ENCODE data around the gene ATP1A1. TPM values are rescaled to one million over a fixed set of nuclear protein-coding genes. Genes with fewer than 3 reads are reported as not detected.

Gene ATP1A1
- total RNA-seq, 1 donor from 2014 or later = 213 TPM

DNA sequence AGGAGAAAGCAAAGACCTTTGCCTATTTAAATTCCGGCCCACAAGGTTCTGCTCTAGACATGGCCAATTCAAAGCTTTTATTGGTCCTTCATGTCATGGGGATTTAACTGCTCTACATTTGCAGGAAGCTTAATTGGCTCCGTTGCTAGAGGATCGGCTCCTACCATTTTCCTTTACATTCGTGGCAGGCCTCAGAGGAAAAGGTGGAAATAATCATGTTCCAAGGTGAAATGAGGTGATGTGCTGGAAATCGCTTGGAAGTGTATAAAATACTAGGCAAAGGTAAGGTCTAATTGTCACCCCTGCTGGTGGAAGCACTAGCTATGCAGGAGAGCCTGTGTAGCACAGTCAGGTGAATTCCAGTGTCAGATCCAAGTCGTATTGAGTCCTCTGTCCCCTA is 55.5 kb downstream of the ATP1A1 start:
- peaks cover 45% of the 10 kb centered on the region for H3K27me3 Mint-ChIP-seq (ENCODE audit: unreplicated experiment)
- H3K27ac Mint-ChIP-seq (ENCODE audit: unreplicated experiment) = no peak overlapping the region
- no peaks in the 10 kb centered on the region for H3K9me3 Mint-ChIP-seq (ENCODE audit: unreplicated experiment)
- TF ChIP-seq, protein P1, sequence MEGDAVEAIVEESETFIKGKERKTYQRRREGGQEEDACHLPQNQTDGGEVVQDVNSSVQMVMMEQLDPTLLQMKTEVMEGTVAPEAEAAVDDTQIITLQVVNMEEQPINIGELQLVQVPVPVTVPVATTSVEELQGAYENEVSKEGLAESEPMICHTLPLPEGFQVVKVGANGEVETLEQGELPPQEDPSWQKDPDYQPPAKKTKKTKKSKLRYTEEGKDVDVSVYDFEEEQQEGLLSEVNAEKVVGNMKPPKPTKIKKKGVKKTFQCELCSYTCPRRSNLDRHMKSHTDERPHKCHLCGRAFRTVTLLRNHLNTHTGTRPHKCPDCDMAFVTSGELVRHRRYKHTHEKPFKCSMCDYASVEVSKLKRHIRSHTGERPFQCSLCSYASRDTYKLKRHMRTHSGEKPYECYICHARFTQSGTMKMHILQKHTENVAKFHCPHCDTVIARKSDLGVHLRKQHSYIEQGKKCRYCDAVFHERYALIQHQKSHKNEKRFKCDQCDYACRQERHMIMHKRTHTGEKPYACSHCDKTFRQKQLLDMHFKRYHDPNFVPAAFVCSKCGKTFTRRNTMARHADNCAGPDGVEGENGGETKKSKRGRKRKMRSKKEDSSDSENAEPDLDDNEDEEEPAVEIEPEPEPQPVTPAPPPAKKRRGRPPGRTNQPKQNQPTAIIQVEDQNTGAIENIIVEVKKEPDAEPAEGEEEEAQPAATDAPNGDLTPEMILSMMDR (IDR thresholded peaks at IDR 0.05) = no peak
- H3K36me3 Mint-ChIP-seq (ENCODE audit: unreplicated experiment) = no peaks in the 10 kb centered on the region
- DNase-seq (ENCODE audit: extremely low spot score, unreplicated experiment) = no peak
- no peaks in the 10 kb centered on the region for H3K4me1 Mint-ChIP-seq (ENCODE audit: unreplicated experiment)
- no peak overlapping the region for H3K4me3 Mint-ChIP-seq (ENCODE audit: unreplicated experiment)

DNA sequence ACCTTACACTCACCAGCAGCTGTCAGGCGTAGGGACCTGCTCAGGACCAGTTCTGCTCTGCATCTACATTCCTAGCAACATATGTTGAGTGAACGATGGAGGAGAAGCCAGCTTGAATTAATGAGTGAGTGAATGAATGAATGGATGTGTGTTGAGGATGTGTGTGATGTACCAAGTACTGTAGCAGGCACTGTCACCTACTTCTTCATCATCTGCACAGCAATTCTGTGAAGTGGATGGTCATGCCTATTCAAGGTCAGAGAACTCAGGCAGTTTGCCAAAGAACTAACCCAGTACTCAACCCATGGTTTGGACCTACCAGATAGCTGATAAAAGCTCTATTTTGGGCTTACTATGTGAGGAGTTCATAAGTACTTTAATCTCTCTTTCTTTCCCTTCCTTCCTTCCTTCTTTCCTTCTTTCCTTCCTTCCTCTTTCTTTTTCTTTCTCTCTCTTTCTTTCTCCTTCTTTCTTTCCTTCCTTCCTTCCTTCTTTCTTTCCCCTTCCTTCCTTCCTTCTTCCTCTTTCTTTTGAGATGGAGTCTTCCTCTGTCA is 56.9 kb downstream of the ATP1A1 start:
- DNase-seq (ENCODE audit: extremely low spot score, unreplicated experiment) = no peak
- TF ChIP-seq, protein P1 (IDR thresholded peaks at IDR 0.05) = no peak
- H3K27ac Mint-ChIP-seq (ENCODE audit: unreplicated experiment) = no peak overlapping the region
- no peak overlapping the region for H3K4me3 Mint-ChIP-seq (ENCODE audit: unreplicated experiment)
- H3K27me3 Mint-ChIP-seq (ENCODE audit: unreplicated experiment) = peaks cover 33% of the 10 kb centered on the region
- no peaks in the 10 kb centered on the region for H3K9me3 Mint-ChIP-seq (ENCODE audit: unreplicated experiment)
- H3K36me3 Mint-ChIP-seq (ENCODE audit: unreplicated experiment) = no peaks in the 10 kb centered on the region
- no peaks in the 10 kb centered on the region for H3K4me1 Mint-ChIP-seq (ENCODE audit: unreplicated experiment)

DNA sequence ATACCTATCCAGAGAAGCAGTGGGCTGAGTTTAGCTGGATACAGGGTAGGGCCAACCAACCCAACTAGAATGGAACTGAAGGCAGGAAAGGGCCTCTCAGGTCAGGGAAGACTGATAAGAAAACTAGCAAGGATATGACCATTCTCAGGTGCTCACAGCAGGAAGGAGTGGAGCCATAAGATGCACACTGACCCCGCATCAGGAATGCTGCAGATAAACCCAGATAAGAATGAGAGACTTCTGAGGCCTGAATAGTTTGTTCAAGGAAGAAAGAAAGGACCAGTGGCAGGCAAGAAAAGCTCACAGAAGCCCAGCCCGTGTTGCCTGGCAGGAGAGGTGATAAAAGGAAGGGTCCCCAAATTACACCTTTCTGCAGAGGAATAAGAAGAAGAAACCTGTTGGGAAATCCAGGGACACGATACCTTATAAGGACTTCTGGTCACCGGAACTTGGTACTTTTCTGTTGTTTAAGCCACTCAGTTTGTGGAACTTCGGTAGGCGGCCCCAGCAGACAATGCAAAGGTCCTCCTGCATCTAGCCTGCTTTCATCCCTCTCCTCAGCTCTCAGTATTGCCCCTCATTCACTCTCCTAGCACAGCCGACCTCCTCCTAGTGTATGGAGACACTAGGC is 58.9 kb downstream of the ATP1A1 start:
- DNase-seq (ENCODE audit: extremely low spot score, unreplicated experiment) = no peak
- H3K36me3 Mint-ChIP-seq (ENCODE audit: unreplicated experiment) = no peaks in the 10 kb centered on the region
- peaks cover 30% of the 10 kb centered on the region for H3K27me3 Mint-ChIP-seq (ENCODE audit: unreplicated experiment)
- H3K4me1 Mint-ChIP-seq (ENCODE audit: unreplicated experiment) = no peaks in the 10 kb centered on the region
- no peak overlapping the region for H3K27ac Mint-ChIP-seq (ENCODE audit: unreplicated experiment)
- TF ChIP-seq, protein P1 (IDR thresholded peaks at IDR 0.05) = no peak
- peaks cover 3% of the 10 kb centered on the region for H3K9me3 Mint-ChIP-seq (ENCODE audit: unreplicated experiment)
- no peak overlapping the region for H3K4me3 Mint-ChIP-seq (ENCODE audit: unreplicated experiment)

DNA sequence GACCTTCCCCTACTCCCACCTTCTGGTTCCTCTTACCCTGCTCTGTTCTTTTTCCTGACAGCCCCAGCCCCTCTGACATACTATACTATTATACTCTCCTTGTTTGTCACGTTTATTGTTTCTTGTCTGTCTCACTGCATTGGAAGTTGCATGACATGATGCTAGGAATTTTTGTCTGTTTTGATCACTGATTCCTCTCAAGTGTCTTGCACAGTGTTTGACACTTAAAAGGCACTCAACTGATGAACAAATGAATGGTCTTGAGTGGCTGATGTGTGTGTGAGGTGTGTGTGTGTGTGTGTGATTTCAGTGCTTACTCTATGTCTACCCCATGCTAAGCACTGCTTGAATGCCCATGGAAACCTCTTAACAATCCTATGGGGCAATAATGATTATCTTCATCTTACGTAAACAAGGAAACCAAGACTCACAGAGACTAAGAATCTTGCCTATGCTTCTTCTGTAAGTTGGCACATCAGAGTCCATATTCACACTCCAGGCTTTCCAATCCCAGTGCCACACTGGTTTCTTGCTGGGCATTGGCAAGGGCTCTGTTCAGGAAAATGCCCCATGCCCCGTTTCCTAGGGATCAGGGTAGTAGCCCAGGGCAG is 59.7 kb downstream of the ATP1A1 start:
- DNase-seq (ENCODE audit: extremely low spot score, unreplicated experiment) = no peak
- Mint-ChIP-seq H3K27ac (ENCODE audit: unreplicated experiment) (no peak overlapping the region), H3K9me3 (ENCODE audit: unreplicated experiment) (peaks cover 3% of the 10 kb centered on the region), H3K4me1 (ENCODE audit: unreplicated experiment) (no peaks in the 10 kb centered on the region), H3K27me3 (ENCODE audit: unreplicated experiment) (peaks cover 34% of the 10 kb centered on the region), H3K4me3 (ENCODE audit: unreplicated experiment) (no peak overlapping the region), H3K36me3 (ENCODE audit: unreplicated experiment) (no peaks in the 10 kb centered on the region)
- TF ChIP-seq, protein P1 (IDR thresholded peaks at IDR 0.05) = no peak
